Tibial artery (tissue), 4 donors: ENCODE data around the gene ADI1.

ENCODE experiments used
- DNase-seq, 2 donors: peaks; one replicate each; pipeline ENCODE4 v3.0.0-alpha.2; 2019
- H3K27ac ChIP-seq, 2 donors: fragments of 200-600 bp; sonication (generic) in 1 of 2; 1 replicate in 1 of 2; 2 replicates in 1 of 2; pipeline ENCODE4 v1.5.1; 2018 to 2019; ENCODE audit warnings: mild to moderate bottlenecking in 1 of 2
- H3K27me3 ChIP-seq, 2 donors: fragments of 200-600 bp; sonication (generic) in 1 of 2; one replicate each; pipeline versions ENCODE4 v1.5.1 to v1.6.0; 2016 to 2019
- H3K36me3 ChIP-seq, 3 donors: fragments of 200-600 bp; sonication (generic) in 2 of 3; one replicate each; pipeline ENCODE4 v1.5.1; 2016 to 2019; ENCODE audit warnings: mild to moderate bottlenecking in 2 of 3
- H3K4me1 ChIP-seq, 4 donors: fragments of 200-600 bp; sonication (generic) in 2 of 4; 1 replicate in 3 of 4; 2 replicates in 1 of 4; pipeline ENCODE4 v1.5.1; 2016 to 2019
- H3K4me3 ChIP-seq, 2 donors: fragments of 200-600 bp; sonication (generic) in 1 of 2; 1 replicate in 1 of 2; 2 replicates in 1 of 2; pipeline ENCODE4 v1.5.1; 2018 to 2019; ENCODE audit warnings: mild to moderate bottlenecking in 2 of 2
- H3K9me3 ChIP-seq, 3 donors: fragments of 200-600 bp; sonication (generic) in 1 of 3; one replicate each; pipeline ENCODE4 v1.5.1; 2016 to 2019
- CTCF ChIP-seq, 2 experiments: fragments of 200-600 bp in 1 of 2; fragments of 450-650 bp in 1 of 2; IDR thresholded peaks; one replicate each; pipeline ENCODE4 v1.5.1; 2017 to 2019; ENCODE audit warnings: antibody characterized with exemption in 2 of 2, mild to moderate bottlenecking in 1 of 2, moderate library complexity in 1 of 2
- intact Hi-C: fragments of 100-400 bp; cut with DNase I; formaldehyde crosslinking; loops from one replicate; pipeline ENCODE4 v1.15.0; 2023; ENCODE audit warnings: low total_unique reads

Gene ADI1

GRCh38 chr2:3542107-3542506, 22.8 kb upstream of the ADI1 start:
- Histone ChIP-seq H3K27ac (no peak overlapping the region), H3K4me3 (no peak overlapping the region), H3K4me1 (peaks cover 0 to 2% (median under 1%) of the 10 kb centered on the region in 4 donors), H3K36me3 (peaks cover 47 to 78% (median 47%) of the 10 kb centered on the region in 3 donors), H3K27me3 (no peaks in the 10 kb centered on the region), H3K9me3 (no peaks in the 10 kb centered on the region)
- DNase-seq: no peak
- TF ChIP-seq CTCF (IDR thresholded peaks at IDR 0.05): no peak
- intact Hi-C loops: loop anchor here (10.0 kb wide), 1 partner anchor 157 kb away; no protein-coding TSS in a partner anchor

DNA sequence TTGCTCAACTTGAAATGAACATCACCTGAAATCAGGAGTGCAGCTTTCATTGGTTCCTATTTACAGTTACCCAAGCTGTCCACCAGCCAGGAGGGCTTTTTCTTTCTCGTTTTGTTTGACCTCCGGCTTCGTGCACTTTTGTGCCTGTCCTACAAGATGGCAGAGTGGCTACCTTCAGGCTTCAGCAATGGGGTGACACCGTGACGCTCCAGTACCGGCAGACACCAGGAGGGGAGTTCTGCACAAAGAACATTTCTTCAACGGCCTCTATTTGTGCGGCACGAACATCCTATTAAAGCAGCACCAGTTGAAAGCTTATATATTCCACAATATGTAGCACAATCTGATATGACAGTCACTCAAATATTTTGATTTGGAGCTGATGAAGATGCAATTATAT, 20.5 kb upstream of the ADI1 start:
- no peak for DNase-seq
- Histone ChIP-seq H3K27me3 (no peaks in the 10 kb centered on the region), H3K4me3 (no peak overlapping the region), H3K27ac (no peak overlapping the region), H3K9me3 (no peaks in the 10 kb centered on the region), H3K36me3 (peaks cover 24 to 55% (median 24%) of the 10 kb centered on the region in 3 donors), H3K4me1 (peaks cover 0 to 23% (median 17%) of the 10 kb centered on the region in 4 donors)
- no peak for TF ChIP-seq CTCF (IDR thresholded peaks at IDR 0.05)
- intact Hi-C loops: loop anchor here (10.0 kb wide), 1 partner anchor 155 kb away; no protein-coding TSS in a partner anchor

DNA sequence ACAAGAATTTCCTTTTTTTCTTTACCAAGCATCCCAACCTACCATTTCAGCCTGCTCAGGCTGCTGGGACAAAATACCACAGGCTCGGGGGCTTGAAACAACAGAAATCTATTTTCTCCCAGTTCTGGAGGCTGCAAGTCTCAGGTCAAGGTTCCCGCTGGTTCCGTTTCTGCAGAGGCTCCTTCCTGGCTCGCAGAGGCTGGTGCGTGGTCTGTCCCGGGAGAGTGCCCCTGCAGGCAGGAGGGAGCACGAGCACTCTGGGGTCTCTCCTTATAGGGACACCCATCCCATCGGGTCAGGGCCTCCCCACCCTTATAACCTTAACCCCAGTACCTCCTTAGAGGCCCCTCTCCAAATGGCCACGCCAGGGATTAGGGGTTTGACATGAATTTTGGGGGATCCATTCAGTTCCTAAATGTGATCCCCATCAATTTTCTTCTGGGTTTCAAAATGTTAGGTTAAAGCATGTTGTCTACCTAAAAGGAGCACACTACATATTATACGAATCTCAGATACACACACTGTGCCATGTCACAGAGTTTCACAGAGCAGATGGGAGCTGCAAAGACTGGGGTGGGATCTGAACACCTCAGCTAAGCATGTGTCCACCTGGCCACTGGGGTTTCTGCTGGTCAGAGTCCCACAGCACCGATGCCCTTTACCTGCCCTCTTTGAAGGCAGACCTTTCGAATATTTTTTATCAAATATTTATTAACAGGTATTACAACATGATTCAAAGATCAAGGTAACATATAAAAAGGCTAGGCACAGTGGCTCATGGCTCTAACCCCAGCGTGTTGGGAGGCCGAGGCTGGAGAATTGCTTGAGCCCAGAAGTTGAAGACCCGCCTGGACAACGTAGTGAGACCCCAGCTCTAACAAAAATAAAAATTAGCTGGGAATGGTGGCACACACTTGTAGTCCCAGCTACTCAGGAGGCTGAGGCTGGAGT, 17.6 kb upstream of the ADI1 start:
- H3K9me3 ChIP-seq: no peaks in the 10 kb centered on the region
- peak; percentile 50 to 51 for TF ChIP-seq CTCF (IDR thresholded peaks at IDR 0.05)
- H3K27me3 ChIP-seq: no peaks in the 10 kb centered on the region
- H3K4me1 ChIP-seq: peaks cover 0 to 23% (median 17%) of the 10 kb centered on the region in 4 donors
- H3K4me3 ChIP-seq: peak overlapping the region; percentile 51 to 56
- peak overlapping the region; percentile 90 to 96 for H3K27ac ChIP-seq
- intact Hi-C loops: loop anchor here (1.0 kb wide), 1 partner anchor 19 kb away; no protein-coding TSS in a partner anchor
- DNase-seq: peak in 1 of 2 donors; percentile 79
- H3K36me3 ChIP-seq: peaks cover 5 to 26% (median 7%) of the 10 kb centered on the region in 3 donors

GRCh38 chr2:3535794-3536681, 16.7 kb upstream of the ADI1 start:
- peak; percentile 20 to 25 for TF ChIP-seq CTCF (IDR thresholded peaks at IDR 0.05)
- peak; percentile 71 to 85 for DNase-seq
- intact Hi-C loops: loop anchor here (1.0 kb wide), 1 partner anchor 18 kb away; no protein-coding TSS in a partner anchor
- peaks cover 0 to 23% (median 17%) of the 10 kb centered on the region in 4 donors for H3K4me1 ChIP-seq
- H3K27me3 ChIP-seq: no peaks in the 10 kb centered on the region
- H3K36me3 ChIP-seq: peaks cover 5 to 18% (median 5%) of the 10 kb centered on the region in 3 donors
- H3K27ac ChIP-seq: peak overlapping the region; percentile 90 to 96
- peak overlapping the region; percentile 51 to 56 for H3K4me3 ChIP-seq
- no peaks in the 10 kb centered on the region for H3K9me3 ChIP-seq

- no peaks in the 10 kb centered on the region for H3K9me3 ChIP-seq
- H3K27ac ChIP-seq: peak overlapping the region; percentile 90 to 96
- H3K4me3 ChIP-seq: peak overlapping the region; percentile 51 to 56
- no peak for TF ChIP-seq CTCF (IDR thresholded peaks at IDR 0.05)
- intact Hi-C loops: no loop called here
- peaks cover 0 to 23% (median 17%) of the 10 kb centered on the region in 4 donors for H3K4me1 ChIP-seq
- peaks cover 5 to 13% (median 5%) of the 10 kb centered on the region in 3 donors for H3K36me3 ChIP-seq
- no peaks in the 10 kb centered on the region for H3K27me3 ChIP-seq
- no peak for DNase-seq
These were observed 16.1 kb upstream of the ADI1 start for GRCh38 chr2:3535467-3535793.
